T1000 (cell line): ENCODE measurements around the gene ZNF653.

Experiments used
- DNase-seq: peaks from one replicate; lab custom pipeline; 2025; ENCODE audit warnings: mixed read lengths; lab: John Stamatoyannopoulos, UW

ZNF653 gene

GRCh38 chr19:11513946-11514345, 8.3 kb upstream of the ZNF653 start:
- no peak for DNase-seq

GRCh38 chr19:11510444-11510843, 4.8 kb upstream of the ZNF653 start:
- no peak for DNase-seq

GRCh38 chr19:11507370-11508078, 1.9 kb upstream of the ZNF653 start:
- DNase-seq, result no peak

GRCh38 chr19:11506967-11507366, 1.3 kb upstream of the ZNF653 start:
- no peak for DNase-seq

- DNase-seq, result no peak
Observed at GRCh38 chr19:11506101-11506555, 489 bp upstream of the ZNF653 start.

DNA sequence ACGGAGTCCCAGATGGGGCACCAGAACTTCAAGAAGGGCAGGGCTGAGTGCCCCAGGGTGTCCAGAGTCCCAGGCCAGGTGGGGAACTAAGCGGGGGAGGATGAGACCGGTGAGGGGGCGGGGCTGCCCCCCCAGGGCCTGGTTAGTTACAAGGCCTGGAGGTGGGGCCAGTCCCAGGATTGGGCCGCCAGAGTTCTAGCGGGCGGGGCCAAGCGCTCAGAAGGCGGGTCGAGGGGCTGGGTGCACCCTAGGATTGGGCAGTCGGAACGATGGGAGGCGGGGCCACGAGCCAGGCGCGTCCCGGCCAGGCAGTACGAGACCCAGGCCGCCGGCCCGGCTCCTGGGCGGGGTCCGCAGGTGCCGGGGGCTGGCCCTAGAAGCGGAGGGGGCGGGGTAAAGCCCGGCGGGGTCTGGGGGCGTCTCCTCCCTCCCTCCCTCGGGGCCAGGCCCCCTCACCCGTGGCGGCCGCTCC, 571 bp downstream of the ZNF653 start:
- DNase-seq, result peak; percentile 94

DNA sequence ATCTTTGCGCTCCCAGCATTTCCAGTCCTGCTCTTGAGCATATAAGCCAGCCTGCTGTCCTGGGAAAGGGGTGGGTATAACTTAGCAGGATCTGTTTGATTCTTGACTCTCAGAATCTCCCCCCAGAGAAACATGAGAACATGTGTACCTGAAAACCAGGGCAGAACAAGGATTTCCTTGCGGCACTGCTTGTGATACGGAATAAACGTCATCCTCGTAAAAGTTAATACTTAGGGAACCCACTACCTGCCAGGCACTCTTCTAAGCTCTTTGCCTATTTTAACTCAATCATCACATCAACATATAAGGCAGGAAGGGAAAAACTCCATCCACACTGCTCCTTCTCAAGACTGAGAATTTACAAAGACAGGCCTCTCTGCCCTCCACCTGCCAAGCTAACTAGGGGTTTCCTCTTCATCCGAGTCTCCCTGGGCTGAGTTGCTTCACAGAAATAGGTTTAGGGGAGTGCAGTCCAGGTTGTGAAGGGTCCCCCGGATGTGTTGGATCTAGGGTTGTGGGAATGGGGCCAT, 1.1 kb downstream of the ZNF653 start:
- no peak for DNase-seq

DNA sequence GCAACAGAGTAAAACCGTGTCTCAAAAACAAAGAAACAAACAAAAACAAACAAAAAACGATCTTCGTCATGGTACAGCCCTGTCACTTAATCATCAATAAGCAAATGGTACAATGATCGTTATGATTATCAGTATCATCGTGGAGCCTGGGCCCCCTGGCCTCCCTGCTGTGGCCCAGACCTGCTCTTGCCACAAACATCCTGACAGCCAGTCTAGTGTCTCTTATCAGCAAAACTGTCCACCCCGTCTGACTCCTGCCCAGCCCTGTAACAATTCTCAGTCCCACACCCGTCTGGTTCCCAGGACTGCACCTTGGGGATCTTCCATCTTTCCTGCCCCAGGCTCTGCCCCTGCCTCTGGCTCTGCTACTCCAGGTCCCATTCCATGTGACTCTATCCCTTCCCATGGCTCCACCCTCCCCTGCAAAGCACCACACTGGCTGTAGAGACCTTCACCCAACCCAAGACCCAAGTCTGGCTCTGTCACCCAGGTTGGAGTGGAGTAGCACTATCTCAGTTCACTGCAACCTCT, 5.7 kb downstream of the ZNF653 start:
- DNase-seq, result no peak

DNA sequence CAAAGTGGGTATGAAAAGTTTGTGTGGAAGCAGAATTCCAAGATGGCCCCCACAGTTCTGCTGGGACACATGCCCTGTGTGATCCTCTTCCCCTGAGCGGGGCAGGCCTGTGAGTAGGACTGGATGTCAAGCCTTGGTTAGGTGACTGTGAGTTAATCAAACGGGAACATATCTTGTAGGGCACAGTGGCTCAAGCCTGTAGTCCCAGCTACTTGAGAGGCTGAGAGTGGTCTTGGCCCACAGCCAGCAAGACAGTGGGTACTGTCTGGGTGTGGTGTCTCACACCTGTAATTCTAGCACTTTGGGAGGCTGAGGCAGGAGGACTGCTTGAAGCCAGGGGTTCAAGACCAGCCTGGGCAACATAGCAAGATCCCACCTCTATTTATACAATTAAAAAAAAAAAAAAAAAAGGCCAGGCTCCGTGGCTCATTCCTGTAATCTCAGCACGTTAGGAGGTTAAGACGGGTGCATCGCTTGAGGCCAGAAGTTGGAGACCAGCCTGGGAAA, 6.4 kb downstream of the ZNF653 start:
- no peak for DNase-seq

- DNase-seq, result no peak
Observed at GRCh38 chr19:11496391-11497163, 9.1 kb downstream of the ZNF653 start.

DNA sequence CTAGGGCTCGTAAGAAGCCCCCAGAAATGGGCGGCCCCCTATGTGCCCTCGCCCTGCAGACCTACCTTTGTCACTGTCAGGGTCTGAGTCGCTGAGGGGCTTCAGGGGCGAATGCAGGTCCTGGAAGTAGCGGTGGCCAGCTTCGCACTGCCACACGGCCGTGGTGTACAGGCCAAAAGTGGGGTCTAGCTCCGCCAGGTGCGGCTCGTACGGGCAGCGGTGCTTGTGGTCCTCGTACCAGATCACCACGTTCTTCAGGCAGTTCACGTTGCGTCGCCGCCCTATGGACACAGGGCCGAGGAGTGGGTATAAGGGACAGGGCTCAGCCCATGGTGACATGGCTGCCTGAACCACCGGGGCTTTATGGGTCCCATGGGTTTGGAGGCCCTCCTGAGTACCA, 9.8 kb downstream of the ZNF653 start:
- no peak for DNase-seq

GRCh38 chr19:11495481-11495880, 10.2 kb downstream of the ZNF653 start:
- no peak for DNase-seq

DNA sequence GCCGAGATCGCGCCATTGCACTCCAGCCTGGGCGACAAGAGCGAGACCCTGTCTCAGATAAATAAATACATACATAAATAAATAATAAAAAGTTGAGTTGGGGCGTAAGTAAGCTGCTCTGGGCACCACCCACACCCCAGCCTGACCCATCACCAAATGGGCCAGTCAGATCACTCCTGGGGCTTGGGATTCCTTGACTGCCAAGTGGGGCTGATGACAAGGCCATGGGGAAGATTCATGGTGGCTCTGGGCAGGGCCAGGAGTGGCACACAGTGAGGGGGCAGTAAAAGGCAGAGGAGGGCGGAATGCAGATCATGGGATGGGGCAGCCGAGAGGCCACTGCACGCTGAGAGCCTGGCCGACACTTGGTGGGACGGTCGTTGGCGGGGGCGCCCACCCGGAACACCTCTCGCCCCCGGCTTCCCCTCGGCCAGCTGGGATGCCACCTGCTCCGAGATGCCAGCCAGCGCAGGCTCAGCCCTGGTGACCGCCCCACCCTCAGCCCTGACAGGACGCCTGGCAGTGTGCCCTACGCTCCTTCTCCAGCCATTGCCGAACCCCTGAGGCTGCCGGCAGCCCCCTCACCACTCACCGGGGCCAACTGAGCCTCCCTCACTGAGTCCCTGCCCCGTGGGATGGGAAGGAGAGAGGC, 10.9 kb downstream of the ZNF653 start:
- DNase-seq, result no peak

GRCh38 chr19:11489378-11489777, 16.3 kb downstream of the ZNF653 start:
- DNase-seq, result no peak

GRCh38 chr19:11486661-11487503, 18.8 kb downstream of the ZNF653 start:
- DNase-seq, result no peak

DNA sequence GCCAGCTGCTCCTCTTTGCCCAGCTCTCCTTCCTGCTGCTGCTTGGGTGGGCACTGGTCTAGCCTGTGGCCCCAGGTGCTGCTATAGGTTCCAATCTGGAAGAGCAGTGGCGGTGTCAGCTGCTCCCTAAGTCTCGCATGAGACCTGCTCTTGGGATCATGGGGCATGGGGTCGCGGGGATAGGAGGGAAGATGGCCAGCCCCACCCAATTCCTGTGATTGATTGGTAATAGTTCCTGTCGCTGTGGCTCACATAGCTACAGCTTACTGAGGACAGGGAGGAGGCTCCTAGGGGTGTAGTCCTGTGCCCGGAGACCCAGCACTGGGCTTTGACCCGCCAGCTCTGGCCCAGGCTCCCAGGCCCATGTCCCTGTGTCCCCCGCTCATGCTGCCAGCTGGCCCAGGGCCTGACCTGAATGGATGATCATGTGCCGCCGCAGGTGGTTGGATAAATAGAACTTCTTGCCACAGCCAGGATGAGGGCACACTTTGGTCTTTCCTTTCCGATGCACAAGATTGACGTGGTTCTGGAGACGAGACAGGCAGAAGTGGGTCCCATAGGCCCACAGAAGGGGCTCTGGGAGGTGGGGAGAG, 20.3 kb downstream of the ZNF653 start:
- no peak for DNase-seq

DNA sequence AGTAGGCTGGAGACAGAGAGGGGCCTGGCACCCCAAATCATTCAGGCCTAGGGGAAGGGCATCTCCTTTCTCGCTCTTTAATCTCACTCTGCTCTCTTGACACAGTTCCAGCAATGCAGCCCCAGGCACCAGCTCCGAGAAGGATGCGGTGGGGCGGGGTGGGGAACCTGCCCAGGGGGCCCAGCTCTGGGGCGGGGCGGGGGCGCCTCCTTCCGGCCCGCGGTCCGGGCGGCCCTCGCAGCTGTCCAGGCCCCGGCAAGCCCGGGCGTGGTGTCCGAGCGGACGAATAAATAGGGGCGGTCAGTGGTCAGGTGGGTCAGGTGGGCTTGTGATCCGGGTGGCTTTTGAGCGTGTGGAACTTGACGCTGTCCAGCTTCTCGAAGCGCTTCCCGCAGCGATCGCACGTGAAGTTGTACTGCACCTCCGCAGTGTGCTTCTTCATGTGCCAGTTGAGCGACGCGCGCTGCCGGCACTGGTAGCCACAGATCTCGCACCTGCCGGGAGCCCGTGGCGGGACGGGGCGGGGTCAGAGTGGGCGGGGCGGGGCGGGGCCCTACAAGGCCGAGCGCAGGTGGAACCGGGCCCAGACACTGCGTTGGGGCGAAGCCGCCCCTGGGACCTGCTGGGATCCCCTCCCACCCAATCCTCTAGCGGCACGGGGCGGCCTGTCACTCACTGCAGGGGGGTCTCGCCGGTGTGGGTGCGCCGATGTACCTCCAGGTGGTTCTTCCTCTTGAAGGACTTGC, 22.1 kb downstream of the ZNF653 start:
- no peak for DNase-seq

DNA sequence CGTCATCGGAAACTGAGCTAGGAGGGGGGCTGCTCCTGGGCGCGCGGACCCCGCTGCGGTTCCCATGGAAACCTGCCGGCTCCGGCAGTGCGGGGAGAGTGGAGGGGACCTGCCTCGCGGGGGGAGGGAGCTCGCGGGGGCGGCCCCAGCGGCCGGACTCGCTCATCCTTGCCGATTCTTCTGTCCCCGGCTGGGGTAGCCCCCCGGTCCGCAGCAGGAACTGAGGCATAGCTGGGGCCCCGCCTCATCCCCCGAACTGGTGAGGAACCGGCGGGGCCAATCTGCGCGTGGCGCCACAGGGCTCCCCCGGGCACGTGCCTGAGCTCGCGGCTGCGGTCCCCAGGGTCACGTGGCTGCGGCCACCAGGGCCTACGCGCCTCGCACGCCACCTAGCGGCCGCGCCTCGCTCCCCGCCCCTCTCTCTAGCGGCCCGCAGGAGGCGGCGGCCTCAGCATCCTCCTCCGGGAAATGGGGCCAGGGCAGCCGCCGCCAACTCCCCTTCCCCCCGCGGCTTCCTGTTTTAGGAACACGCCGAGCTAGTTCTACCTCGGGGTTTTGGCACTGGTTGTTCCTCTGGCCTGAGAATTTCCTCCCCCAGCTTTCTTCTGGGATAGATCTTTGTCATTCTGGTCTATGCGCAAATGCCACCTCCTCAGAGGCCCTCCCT, 23.1 kb downstream of the ZNF653 start:
- DNase-seq, result peak; percentile 80
